Stimulated activated CD8-positive, alpha-beta memory T cell treated with anti-CD3 and anti-CD28 coated beads, Interleukin-15, amount 100 ng/mL, for 48 hours (primary cell): ENCODE measurements around the gene ULK4.
"Not testable (repeated sequence)": the region's sequence is repeated elsewhere in the genome, so short reads cannot be mapped to it uniquely, and the experiment has no call there.

Experiments used
- DNase-seq, 2 donors: peaks; one replicate each; pipeline ENCODE4 v3.0.0-alpha.2; 2020; ENCODE audit warnings: low read depth in 2 of 2

Gene ULK4

DNA sequence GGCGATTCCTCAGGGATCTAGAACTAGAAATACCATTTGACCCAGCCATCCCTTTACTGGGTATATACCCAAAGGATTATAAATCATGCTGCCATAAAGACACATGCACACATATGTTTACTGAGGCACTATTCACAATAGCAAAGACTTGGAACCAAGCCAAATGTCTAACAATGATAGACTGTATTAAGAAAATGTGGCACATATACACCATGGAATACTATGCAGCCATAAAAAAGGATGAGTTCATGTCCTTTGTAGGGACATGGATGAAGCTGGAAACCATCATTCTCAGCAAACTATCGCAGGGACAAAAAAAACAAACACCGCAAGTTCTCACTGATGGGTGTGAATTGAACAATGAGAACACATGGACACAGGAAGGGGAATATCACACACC lies 515.6 kb downstream of the ULK4 start:
- not testable (repeated sequence) for DNase-seq

DNA sequence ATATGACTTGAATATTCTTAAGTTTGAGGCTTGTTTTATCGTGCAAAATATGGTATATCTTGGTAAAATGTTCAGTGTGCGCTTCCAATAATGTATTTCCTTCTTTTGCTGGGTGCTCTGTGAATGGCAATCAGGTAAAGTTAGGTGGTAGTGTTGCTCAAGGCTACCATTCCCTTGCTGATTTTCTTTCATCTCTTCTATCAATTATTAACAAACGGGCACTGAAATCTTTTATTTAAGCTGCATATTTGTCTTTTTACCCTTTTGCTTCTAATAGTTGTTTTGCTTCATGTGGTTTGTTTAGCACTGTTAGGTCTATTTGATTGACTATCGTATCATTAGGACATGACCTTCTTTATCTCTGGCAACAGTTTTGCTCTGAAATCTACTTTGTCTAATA lies 520.3 kb downstream of the ULK4 start:
- DNase-seq = no peak

DNA sequence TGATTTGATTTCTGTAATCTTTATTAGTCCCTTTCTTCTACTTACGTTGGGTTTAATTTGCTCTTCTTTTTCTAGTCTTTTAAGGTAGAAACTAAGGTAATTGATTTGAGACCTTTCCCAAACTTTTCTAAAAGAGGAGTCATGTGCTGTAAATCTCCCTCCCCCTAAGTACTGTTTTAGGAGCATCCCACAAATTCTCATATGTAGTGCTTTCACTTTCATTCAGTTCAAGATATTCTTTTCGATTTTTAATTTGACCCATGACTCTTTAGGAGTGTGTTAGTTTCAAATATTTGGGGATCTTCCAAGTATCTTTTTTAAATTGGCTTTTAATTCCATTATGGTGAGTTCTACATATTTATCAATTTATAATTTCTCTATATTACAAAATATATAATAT lies 520.8 kb downstream of the ULK4 start:
- DNase-seq = no peak

DNA sequence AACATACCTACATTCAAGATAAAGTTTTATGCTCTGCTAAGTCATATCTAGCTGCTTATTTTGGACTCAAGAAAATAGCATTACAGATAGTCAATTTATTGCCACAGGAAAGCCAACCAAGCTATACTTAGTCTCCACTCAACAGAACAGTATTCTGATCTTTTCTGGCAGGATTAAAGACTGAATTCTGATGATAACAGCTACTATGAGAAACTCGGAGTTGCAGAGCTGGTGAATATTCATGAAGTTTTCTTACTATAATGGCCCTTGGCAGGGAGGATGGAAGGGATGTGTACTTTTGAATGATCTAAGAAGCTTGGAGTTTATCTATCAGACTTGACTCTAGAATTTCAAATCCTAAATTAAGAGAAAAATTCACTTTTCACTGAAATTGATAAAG lies 524.9 kb downstream of the ULK4 start:
- DNase-seq = no peak

DNA sequence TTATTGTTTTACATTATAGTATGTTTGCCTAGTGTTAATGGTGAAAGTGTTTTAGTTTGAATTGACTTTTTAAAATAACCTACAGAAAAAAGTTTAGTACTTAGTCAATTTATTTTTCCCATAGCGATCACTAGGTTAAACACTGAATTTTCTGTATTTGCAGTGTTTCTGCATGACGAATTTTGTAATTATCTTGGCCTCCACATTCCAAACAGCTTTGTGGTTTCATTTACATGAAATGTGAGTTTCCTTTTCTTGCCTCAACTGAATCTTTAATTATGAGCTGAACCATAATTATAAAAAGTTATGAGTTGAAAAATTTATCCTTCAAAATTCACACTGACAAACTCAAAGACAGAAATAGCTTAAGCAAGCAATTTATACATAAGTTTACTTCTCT lies 527.1 kb downstream of the ULK4 start:
- DNase-seq = no peak

DNA sequence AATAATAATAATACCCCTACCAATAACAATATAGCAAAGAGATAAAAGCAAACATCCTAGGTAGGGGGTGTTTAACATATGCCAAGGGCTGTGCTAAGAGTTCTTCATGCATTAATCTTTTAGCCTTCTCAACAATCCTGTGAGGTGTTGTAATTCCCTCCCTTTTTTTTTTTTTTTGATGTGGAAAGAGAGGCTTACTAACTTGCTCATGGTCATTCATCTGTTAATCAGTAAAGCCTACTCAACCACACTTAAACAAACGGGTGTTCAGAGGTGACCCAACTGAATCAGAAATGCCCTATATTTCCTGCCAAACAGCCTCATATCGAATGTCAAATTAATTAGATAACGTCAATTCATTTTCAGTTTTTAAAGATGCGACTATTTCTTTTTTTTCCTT lies 530.5 kb downstream of the ULK4 start:
- DNase-seq = no peak

DNA sequence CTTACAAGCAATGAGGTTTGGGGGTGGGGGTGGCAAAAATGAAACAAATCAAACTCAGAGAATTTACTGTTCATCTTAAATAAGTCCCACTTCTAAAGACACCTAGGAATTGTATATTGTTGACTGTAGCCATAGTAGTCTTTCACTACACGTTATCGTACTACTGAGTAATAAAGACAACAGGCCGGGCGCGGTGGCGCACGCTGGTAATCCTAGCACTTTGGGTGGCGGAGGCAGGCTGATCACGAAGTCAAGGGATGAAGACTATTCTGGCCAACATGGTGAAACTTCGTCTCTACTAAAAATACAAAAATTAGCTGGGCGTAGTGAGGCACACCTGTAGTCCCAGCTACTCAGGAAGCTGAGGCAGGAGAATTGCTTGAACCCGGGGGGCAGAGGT lies 531.0 kb downstream of the ULK4 start:
- DNase-seq = no peak

DNA sequence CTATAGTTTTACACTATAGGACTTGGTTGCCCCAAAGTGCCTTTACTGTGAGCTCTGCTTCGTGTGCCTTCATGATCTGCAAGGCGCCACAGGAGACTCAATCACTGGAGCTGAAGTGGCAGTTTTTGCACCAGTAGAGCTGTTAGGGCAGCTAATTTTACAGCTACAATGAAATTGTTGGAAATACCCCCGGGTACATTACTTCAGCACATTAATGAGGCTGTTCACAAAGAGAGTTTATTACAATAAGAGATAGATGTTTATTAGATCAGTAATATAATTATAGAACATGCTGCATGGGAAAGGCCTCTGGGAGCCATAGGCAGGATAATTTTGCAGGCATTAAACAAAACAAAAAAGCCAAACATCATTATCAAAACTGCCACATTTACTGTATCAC lies 531.5 kb downstream of the ULK4 start:
- no peak for DNase-seq

DNA sequence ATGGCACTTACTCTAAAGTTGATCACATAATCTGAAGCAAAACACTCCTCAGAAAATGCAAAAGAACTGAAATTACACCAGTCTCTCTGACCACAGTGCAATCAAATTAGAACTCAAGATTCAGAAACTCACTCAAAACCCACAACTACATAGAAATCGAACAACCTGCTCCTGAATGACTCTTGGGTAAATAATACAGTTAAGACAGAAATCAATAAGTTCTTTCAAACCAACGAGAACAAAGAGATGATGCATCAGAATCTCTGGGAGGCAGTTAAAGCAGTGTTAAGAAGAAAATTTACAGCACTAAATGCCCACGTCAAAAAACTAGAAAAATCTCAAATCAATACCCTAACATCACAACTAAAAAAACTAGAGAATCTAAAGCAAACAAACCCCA lies 535.4 kb downstream of the ULK4 start:
- DNase-seq = no peak

DNA sequence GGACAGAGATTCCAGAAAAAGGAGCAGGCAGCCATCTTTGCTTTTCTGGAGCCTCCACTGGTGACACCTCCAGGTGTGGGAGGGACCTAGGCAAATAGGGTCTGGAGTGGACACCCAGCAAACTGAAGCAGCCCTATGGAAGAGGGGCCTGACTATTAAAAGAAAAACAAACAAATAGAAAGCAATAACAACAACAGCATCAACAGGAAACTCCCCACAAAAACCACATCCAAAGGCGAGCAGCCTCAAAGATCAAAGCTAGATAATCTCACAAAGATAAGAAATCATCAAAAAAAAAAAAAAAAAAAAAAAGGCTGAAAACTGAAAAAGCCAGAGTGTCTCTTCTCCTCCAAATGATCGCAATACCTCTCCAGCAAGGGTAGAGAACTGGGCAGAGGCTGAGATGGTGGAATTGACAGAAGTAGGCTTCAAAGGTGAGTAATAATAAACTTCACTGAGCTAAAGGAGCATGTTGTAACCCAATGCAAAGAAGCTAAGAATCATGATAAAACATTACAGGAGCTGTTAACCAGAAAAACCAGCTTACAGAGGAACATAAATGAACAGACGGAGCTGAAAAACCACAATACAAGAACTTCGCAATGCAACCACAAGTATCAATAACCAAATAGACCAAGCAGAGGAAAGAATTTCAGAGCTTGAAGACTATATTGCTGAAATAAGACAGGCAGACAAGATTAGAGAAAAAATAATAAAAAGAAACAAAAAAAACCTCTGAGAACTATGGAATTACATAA lies 537.2 kb downstream of the ULK4 start:
- no peak for DNase-seq

DNA sequence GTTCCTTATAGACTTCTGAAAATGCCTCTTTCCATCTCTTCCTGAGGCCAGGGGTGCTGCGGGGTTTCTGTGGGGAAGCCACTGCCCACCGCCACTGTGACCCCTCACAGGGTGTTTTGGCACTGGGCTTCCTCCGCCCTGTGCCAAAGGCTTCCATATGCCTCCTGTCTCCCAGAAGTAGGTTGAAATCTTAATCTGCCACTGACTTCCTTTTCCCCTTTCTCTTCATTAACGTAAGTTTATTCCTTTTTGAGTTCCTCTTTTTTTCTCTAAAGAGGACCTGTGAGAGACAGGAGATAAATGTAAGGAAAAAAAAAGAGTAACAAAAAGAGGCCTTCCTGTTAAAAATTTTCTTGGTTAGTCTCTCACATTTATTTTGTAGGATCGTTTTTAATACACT lies 542.1 kb downstream of the ULK4 start:
- no peak for DNase-seq

DNA sequence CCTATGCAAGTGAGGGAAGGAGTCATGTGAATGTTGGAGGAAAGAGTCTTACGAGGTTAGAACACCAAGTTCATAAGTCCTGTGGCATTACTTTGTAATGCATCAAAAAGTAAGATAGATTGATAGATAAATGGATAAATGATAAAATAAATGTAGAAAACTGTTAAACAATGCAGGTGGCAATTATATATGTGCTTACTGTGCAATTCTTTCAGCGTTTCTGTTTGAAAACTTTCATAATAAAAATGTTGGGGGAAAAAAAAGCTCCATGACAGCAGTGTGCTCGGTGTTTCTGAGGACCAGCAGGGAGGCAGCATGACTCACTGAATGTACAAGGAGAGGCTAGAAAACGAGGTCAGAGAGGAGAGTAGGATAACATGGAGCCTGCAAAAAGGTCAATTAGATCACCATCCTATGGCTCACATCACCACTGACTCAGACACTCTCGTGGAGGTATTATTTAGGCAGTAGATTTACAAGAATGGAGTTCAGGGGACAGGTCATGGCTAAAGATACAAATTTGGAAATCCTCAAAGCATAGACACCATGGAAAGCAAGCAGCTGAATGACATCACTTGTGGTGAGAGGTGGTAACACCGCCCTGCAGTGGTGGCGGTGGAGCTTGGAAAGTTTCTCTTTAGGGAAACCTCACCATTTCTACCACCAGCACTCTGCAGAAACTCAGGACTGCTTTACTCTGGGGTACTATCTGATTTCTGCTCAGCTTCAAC lies 542.8 kb downstream of the ULK4 start:
- peak in 1 of 2 donors; percentile 21 for DNase-seq

DNA sequence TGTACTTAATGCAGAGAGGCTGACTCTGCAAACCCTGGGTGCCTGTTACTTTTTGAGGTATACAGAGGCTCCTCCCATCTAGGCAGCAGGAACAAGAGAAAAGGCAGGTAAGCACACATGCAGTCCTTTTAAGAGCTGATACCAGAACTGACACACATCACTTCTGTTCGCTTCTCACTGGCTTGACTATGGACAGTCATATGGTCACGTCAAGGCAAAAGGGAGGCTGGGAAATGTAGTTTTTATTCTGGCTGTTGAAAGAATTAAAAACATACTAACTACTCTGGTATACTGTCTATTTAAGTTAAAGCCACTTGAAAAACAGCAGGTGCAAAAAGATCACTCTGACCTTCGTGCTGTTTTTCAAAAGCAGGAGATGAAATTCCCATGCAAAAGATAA lies 544.3 kb downstream of the ULK4 start:
- DNase-seq = no peak

DNA sequence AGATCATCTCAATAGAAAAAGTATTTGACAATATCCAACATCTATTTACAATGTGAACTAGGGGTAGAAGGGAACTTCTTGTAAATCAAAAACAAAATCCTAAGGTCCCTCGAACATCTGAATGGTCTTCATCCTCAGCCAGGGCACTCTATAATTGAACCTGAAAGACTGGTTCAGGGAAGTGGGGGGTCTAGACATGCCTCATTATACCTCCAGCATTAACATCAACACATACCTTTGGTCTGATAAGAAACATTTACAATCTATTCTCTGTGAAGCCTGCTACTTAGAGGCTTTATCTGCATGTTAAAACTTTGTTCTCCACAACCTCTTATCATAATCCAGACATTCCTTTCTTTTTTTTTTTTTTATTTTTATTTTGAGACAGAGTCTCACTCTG lies 550.8 kb downstream of the ULK4 start:
- DNase-seq = no peak

DNA sequence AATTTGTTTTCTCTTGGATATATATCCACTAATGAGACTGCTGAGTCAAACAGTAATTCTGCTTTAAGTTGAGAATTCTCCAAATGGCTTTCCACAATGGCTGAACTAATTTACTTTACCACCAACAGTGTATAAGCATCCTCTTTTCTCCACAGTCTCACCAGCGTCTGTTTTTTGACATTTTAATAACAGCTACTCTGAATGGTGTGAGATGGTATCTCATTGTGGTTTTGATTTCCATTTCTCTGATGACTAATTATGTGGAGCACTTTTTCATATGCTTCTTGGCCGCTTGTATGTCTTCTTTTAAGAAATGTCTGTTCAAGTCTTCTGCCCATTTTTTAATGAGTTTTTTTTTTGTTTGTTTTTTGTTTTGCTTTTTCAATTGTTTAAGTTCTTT lies 556.4 kb downstream of the ULK4 start:
- DNase-seq = no peak

DNA sequence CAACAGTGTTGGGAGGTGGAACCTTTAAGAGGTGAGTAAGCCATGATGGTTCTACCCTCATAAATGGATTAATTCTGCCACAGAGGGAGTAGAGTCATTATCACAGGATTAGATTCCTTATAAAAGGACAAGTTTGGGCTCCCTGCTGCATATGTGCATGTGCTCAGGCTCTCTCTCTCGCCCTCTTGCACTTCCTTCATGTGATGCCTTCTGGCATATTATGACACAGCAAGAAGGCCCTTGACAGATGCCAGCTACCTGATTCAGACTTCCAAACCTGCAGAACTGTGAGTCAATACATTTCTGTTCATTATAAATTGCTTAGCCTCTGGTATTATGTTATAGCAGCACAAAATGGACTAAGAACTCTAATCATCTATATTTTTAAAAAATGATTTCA lies 557.3 kb downstream of the ULK4 start:
- DNase-seq = no peak

DNA sequence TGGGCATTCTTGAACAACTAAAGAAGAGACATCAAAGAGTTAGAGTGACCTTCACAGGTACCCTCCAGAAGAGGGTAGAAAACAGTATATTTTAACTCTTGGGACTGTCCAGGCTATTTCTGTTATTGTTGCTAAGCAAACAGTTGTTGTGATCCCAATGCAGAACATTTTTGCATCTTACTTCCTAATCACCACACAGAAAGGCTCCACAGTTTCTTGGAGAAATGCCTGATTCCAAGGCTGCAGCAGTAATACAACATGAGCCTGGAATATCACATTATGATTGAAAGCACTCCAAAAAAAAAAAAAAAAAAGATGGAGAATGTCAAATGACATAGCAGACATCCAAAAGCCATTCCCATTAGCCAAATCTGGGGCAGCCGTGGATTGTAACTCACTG lies 567.0 kb downstream of the ULK4 start:
- DNase-seq = no peak

DNA sequence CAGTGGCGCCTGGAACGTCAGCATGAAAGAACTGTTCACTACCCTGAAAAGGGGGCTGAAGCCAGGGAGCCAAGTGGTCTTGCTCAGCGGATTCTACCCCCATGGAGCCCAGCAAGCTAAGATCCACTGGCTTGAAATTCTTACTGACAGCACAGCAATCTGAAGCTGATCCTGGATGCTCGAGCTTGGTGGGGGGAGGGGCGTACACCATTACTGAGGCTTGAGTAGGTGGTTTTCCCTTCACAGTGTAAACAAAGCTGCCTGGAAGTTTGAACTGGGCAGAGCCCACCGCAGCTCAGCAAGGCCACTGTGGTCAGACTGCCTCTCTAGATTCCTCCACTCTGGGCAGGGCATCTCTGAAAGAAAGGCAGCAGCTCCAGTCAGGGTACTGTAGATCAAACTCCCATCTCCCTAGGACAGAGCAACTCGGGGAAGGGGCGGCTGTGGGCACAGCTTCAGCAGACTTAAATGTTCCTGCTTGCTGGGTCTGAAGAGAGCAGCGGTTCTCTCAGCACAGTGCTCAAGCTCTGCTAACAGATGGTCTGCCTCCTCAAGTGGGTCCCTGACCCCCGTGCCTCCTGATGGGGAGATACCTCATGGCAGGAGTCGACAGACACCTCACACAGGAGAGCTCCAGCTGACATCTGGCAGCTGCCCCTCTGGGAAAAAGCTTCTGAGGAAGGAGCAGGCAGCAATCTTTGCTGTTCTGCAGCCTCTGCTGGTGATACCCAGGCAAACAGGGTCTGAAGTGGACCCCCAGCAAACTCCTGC lies 591.0 kb downstream of the ULK4 start:
- not testable (repeated sequence) for DNase-seq

DNA sequence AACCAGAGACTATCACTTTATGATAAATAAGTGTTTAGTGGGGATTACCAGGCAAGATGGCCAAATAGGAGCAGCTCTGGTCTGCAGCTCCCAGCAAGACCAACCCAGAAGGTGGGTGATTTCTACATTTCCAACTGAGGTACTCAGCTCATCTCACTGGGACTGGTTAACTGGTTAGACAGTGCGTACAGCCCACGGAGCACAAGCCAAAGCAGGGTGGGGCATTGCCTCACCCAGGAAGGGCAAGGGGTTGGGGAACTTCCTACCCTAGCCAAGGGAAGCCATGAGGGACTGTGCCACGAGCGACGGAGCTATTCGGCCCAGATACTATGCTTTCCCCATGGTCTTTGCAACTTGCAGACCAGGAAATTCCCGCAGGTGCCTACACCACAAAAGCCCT lies 591.6 kb downstream of the ULK4 start:
- DNase-seq = no peak

DNA sequence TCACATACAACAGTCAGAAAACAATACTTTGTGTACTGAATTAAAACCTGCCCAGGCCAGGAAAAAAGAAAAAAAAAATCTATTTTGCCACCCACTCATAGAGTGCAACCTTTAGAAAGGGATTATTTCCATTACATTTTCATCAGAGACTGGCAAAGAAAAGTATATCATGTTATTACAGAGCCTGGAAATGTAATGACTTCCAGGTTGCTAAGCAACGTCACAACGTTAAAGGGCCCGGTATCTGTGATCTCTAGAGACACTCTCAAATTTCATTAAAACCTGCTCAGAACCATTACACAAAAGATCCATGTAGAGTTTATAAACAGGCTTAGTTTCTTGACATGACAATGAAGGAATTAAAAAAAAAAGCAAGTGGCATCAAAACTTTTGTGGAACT lies 592.1 kb downstream of the ULK4 start:
- no peak for DNase-seq

DNA sequence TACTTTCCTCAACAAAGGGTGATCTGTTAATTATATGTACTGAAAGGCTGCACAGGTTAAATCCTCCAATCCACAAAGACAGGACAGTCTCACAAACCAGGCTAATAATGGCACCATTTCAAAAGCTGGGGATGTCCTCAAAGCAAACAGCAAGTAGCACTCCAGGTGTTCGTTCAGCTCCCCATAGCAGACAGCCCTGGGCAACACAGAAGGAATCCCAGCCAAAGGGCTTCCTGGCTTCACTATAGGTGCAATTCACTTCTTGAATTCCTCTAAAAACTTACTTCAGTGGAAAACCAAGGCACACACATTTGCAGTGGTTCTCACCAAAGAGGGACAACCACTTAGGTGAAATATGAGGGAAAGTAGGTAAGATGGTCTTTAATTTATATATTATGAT lies 595.9 kb downstream of the ULK4 start:
- DNase-seq = no peak

DNA sequence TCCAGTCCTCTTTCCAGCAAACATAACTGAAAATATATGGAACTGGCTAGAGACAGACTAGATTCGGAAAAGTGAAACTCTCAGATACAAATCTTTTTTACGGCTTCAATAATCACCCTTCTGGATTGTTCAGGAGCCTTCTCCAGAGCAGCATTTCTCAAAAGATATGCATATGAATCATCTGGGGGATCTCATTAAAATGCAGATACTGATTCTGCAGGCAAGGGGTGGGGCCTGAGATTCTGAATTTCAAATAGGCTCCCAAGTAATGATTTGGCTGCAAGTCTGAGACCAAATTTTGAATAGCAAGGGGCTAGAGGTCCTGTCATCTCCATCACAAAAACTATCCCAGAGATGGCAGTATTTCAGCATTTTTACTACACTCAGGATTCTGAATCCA lies 597.2 kb downstream of the ULK4 start:
- DNase-seq = no peak
